GM23338 (cell line): ENCODE measurements around the gene USP32. TPM values are rescaled to one million over a fixed set of nuclear protein-coding genes. Genes with fewer than 3 reads are reported as not detected.
A peak's percentile ranks its signal among the peaks of the same experiment; 100 is the strongest.

Source experiments
- ATAC-seq: fragments of 200-7000 bp; cut with Tn5 transposase; 3 replicates; pipeline ENCODE4 v1.9.1; 2020
- DNase-seq: peaks from one replicate; pipeline ENCODE4 v3.0.0-alpha.2; 2015; ENCODE audit warnings: low spot score
- H2AFZ ChIP-seq: fragments of 200-600 bp; sonication (generic); 2 replicates; pipeline ENCODE4 v1.8.0; 2016; ENCODE audit warnings: antibody characterized with exemption, mild to moderate bottlenecking, moderate library complexity
- H3F3A ChIP-seq: fragments of 200-600 bp; sonication (generic); replicated peaks from 2 replicates; pipeline ENCODE4 v1.8.0; 2017; ENCODE audit warnings: antibody characterized with exemption, mixed run types, low read depth
- H3K27ac ChIP-seq: fragments of 200-600 bp; sonication (generic); 2 replicates; pipeline ENCODE4 v1.6.1; 2016; ENCODE audit warnings: low read depth
- H3K27me3 ChIP-seq: fragments of 200-600 bp; sonication (generic); 2 replicates; pipeline ENCODE4 v1.8.0; 2016; ENCODE audit warnings: mild to moderate bottlenecking, mixed run types, moderate library complexity; ENCODE audit not compliant: insufficient read depth
- H3K36me3 ChIP-seq: fragments of 200-600 bp; sonication (generic); 2 replicates; pipeline ENCODE4 v1.8.0; 2016; ENCODE audit warnings: mild to moderate bottlenecking; ENCODE audit not compliant: insufficient read depth
- H3K4me1 ChIP-seq: fragments of 200-600 bp; sonication (generic); 2 replicates; pipeline ENCODE4 v1.8.0; 2016; ENCODE audit warnings: mild to moderate bottlenecking, moderate library complexity; ENCODE audit not compliant: insufficient read depth
- H3K4me2 ChIP-seq: fragments of 200-600 bp; sonication (generic); 2 replicates; pipeline ENCODE4 v1.7.1; 2017; ENCODE audit warnings: mixed run types
- H3K4me3 ChIP-seq: fragments of 200-600 bp; sonication (generic); 2 replicates; pipeline ENCODE4 v1.6.1; 2016; ENCODE audit warnings: mixed run types
- H3K79me2 ChIP-seq: fragments of 200-600 bp; sonication (generic); replicated peaks from 2 replicates; pipeline ENCODE4 v1.8.0; 2017; ENCODE audit warnings: mild to moderate bottlenecking; ENCODE audit not compliant: insufficient read depth
- H3K9me2 ChIP-seq: fragments of 200-600 bp; sonication (generic); 2 replicates; pipeline ENCODE4 v1.8.0; 2017; ENCODE audit not compliant: insufficient read depth
- H4K20me1 ChIP-seq: fragments of 200-600 bp; sonication (generic); replicated peaks from 2 replicates; pipeline ENCODE4 v1.8.0; 2017; ENCODE audit warnings: mild to moderate bottlenecking; ENCODE audit not compliant: insufficient read depth
- H3K27ac Mint-ChIP-seq: 2 replicates; pipeline ENCODE4 v1.8.0; 2020; ENCODE audit warnings: inconsistent platforms, mild to moderate bottlenecking, moderate library complexity, mixed read lengths
- H3K27me3 Mint-ChIP-seq: 3 replicates; pipeline ENCODE4 v1.8.0; 2022; ENCODE audit warnings: low read depth, mild to moderate bottlenecking, moderate library complexity, mixed read lengths, inconsistent platforms; ENCODE audit not compliant: insufficient read depth, poor library complexity
- H3K36me3 Mint-ChIP-seq: 3 replicates; pipeline ENCODE4 v1.8.0; 2021; ENCODE audit warnings: low read depth, mild to moderate bottlenecking, inconsistent platforms, moderate library complexity, mixed read lengths
- H3K4me1 Mint-ChIP-seq: 3 replicates; pipeline ENCODE4 v1.8.0; 2020; ENCODE audit warnings: mild to moderate bottlenecking, inconsistent platforms, mixed read lengths
- H3K4me3 Mint-ChIP-seq: 3 replicates; pipeline ENCODE4 v1.8.0; 2021; ENCODE audit warnings: moderate library complexity, mild to moderate bottlenecking, inconsistent platforms, mixed read lengths
- H3K9me3 Mint-ChIP-seq: 3 replicates; pipeline ENCODE4 v1.8.0; 2020; ENCODE audit warnings: moderate library complexity, mild to moderate bottlenecking, inconsistent platforms, mixed read lengths
- EZH2 ChIP-seq: fragments of 200-600 bp; sonication (generic); IDR thresholded peaks from one replicate; pipeline ENCODE4 v1.8.0; 2017; ENCODE audit warnings: antibody characterized with exemption, mild to moderate bottlenecking, low read depth; ENCODE audit not compliant: unreplicated experiment
- JUNB ChIP-seq: IDR thresholded peaks from one replicate; pipeline ENCODE4 v1.6.1; 2016; ENCODE audit warnings: antibody characterized with exemption; ENCODE audit not compliant: unreplicated experiment
- NANOG ChIP-seq: IDR thresholded peaks from 2 replicates; pipeline ENCODE4 v1.6.1; 2016; ENCODE audit warnings: antibody characterized with exemption, borderline replicate concordance
- POLR2AphosphoS5 ChIP-seq: IDR thresholded peaks from 2 replicates; pipeline ENCODE4 v1.6.1; 2016; ENCODE audit warnings: antibody characterized with exemption, low read depth
- STAT1 ChIP-seq: IDR thresholded peaks from one replicate; pipeline ENCODE4 v1.6.1; 2016; ENCODE audit warnings: antibody characterized with exemption; ENCODE audit not compliant: unreplicated experiment
- ZNF331 ChIP-seq: fragments of 250-450 bp; sonication (Bioruptor Pico); IDR thresholded peaks from 2 replicates; pipeline ENCODE4 v1.5.0; 2020; ENCODE audit warnings: low read depth, mild to moderate bottlenecking, moderate library complexity
- polyA plus RNA-seq: library from polyadenylated mRNA; unstranded; fragments of >200 nt; fragmentation: Nextera tagmentation; extraction: Ambion mirVana; gene quantifications from 2 replicates; pipeline ENCODE4 v1.2.1, GENCODE V29; 2016
- total RNA-seq: library from RNA; depleted of rRNA; stranded (reverse); fragments of >200 nt; shearing (Covaris generic); gene quantifications from 2 replicates; pipeline ENCODE4 v1.2.3, GENCODE V29; 2014
- TF ChIP-seq, protein P1 (sequence below): IDR thresholded peaks from one replicate; pipeline ENCODE4 v1.6.1; 2018; ENCODE audit warnings: antibody characterized with exemption; ENCODE audit not compliant: unreplicated experiment
- TF ChIP-seq, protein P2 (sequence below), 2 experiments: fragments of 200-600 bp in 1 of 2; sonication (generic) in 1 of 2; conservative IDR thresholded peaks; 2 replicates each; pipeline versions ENCODE4 v1.5.1 to v1.6.1; 2016 to 2017; ENCODE audit warnings: antibody characterized with exemption in 2 of 2, low read depth in 2 of 2, mild to moderate bottlenecking in 2 of 2, moderate library complexity in 1 of 2
- TF ChIP-seq, protein P3 (sequence below): fragments of 250-450 bp; sonication (Bioruptor Pico); IDR thresholded peaks from 2 replicates; pipeline ENCODE4 v1.5.0; 2020; ENCODE audit warnings: mild to moderate bottlenecking, moderate library complexity

Gene USP32
- total and polyA plus RNA-seq, 2 experiments from 2014 or later = 43.6 to 129 TPM

DNA sequence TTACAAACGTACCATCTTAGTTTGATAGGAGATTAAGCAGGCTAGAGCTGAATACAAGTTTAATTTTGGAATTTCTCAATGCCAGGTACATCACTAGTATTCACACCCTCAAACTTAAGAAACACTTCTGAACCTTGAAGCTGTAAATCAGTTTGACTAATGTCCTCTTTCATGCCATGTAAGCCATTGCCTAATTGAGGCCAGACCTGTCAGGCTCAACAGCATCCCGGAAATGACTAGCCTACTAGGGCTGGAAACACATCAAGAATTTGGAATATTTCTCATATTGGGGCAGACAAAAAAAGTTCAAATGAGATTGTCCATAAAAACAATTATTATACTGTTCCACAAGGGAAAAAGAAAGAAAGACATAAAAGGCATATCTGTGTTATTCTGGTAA, 1.7 kb downstream of the USP32 start:
- peak overlapping the region; percentile 77 for H3K27ac Mint-ChIP-seq
- H3K36me3 ChIP-seq = no peaks in the 10 kb centered on the region
- H4K20me1 ChIP-seq = no peaks in the 10 kb centered on the region; the same call in 1 of the 2 replicates
- peaks cover 61% of the 10 kb centered on the region for H3K4me1 Mint-ChIP-seq
- no peak overlapping the region for H3K27ac ChIP-seq
- TF ChIP-seq, protein P1, sequence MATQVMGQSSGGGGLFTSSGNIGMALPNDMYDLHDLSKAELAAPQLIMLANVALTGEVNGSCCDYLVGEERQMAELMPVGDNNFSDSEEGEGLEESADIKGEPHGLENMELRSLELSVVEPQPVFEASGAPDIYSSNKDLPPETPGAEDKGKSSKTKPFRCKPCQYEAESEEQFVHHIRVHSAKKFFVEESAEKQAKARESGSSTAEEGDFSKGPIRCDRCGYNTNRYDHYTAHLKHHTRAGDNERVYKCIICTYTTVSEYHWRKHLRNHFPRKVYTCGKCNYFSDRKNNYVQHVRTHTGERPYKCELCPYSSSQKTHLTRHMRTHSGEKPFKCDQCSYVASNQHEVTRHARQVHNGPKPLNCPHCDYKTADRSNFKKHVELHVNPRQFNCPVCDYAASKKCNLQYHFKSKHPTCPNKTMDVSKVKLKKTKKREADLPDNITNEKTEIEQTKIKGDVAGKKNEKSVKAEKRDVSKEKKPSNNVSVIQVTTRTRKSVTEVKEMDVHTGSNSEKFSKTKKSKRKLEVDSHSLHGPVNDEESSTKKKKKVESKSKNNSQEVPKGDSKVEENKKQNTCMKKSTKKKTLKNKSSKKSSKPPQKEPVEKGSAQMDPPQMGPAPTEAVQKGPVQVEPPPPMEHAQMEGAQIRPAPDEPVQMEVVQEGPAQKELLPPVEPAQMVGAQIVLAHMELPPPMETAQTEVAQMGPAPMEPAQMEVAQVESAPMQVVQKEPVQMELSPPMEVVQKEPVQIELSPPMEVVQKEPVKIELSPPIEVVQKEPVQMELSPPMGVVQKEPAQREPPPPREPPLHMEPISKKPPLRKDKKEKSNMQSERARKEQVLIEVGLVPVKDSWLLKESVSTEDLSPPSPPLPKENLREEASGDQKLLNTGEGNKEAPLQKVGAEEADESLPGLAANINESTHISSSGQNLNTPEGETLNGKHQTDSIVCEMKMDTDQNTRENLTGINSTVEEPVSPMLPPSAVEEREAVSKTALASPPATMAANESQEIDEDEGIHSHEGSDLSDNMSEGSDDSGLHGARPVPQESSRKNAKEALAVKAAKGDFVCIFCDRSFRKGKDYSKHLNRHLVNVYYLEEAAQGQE = no peak
- TF ChIP-seq STAT1 (no peak), EZH2 (no peak)
- ATAC-seq = no peak
- peaks cover 9% of the 10 kb centered on the region; the same call in 1 of the 2 replicates for H3F3A ChIP-seq
- peaks cover 9% of the 10 kb centered on the region for H3K27me3 Mint-ChIP-seq
- H2AFZ ChIP-seq = no peak overlapping the region
- H3K79me2 ChIP-seq = peaks cover 64% of the 10 kb centered on the region
- peaks cover 60% of the 10 kb centered on the region for H3K4me1 ChIP-seq
- no peak for DNase-seq
- no peaks in the 10 kb centered on the region for H3K9me2 ChIP-seq
- peaks cover 6% of the 10 kb centered on the region; the same call in 1 of the 3 replicates for H3K36me3 Mint-ChIP-seq
- H3K27me3 ChIP-seq = no peaks in the 10 kb centered on the region
- peak overlapping the region; percentile 93 for H3K4me3 ChIP-seq
- peak overlapping the region; percentile 95 for H3K4me3 Mint-ChIP-seq
- H3K9me3 Mint-ChIP-seq = no peaks in the 10 kb centered on the region; the same call in 2 of the 3 replicates
- H3K4me2 ChIP-seq = peak overlapping the region; percentile 85

DNA sequence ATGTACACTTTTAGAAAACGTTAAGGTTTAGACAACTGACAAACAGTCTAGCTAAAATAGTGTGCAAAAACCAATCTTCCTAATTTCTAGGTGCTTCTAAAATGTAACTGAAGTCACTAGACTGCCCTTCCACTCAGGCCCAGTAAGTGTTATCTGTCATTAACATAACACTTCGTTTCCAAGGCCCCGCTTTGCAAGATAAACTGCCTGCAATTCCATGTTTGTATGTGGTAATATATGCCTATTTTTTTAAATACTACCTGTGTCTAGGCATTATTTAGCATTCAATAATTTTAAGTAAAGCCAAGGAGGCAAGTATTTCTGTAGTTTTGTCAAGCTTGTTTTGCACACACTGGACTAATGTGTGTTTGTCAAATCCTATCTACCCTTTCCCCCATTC, 3.2 kb downstream of the USP32 start:
- ATAC-seq (no peak), DNase-seq (peak; percentile 41)
- Mint-ChIP-seq H3K27ac (peak overlapping the region; percentile 92), H3K4me3 (peak overlapping the region; percentile 64), H3K27me3 (peaks cover 11% of the 10 kb centered on the region), H3K36me3 (peaks cover 6% of the 10 kb centered on the region; the same call in 1 of the 3 replicates), H3K4me1 (peaks cover 70% of the 10 kb centered on the region), H3K9me3 (no peaks in the 10 kb centered on the region; the same call in 2 of the 3 replicates)
- Histone ChIP-seq H3K4me3 (peak overlapping the region; percentile 93), H3K4me2 (peak overlapping the region; percentile 85), H3K79me2 (peaks cover 74% of the 10 kb centered on the region), H3K36me3 (no peaks in the 10 kb centered on the region), H3K27ac (peak overlapping the region; percentile 94), H3K9me2 (no peaks in the 10 kb centered on the region), H2AFZ (no peak overlapping the region), H3F3A (peaks cover 12% of the 10 kb centered on the region; the same call in 1 of the 2 replicates), H3K4me1 (peaks cover 72% of the 10 kb centered on the region), H4K20me1 (no peaks in the 10 kb centered on the region; the same call in 1 of the 2 replicates), H3K27me3 (no peaks in the 10 kb centered on the region)
- TF ChIP-seq, protein P2, sequence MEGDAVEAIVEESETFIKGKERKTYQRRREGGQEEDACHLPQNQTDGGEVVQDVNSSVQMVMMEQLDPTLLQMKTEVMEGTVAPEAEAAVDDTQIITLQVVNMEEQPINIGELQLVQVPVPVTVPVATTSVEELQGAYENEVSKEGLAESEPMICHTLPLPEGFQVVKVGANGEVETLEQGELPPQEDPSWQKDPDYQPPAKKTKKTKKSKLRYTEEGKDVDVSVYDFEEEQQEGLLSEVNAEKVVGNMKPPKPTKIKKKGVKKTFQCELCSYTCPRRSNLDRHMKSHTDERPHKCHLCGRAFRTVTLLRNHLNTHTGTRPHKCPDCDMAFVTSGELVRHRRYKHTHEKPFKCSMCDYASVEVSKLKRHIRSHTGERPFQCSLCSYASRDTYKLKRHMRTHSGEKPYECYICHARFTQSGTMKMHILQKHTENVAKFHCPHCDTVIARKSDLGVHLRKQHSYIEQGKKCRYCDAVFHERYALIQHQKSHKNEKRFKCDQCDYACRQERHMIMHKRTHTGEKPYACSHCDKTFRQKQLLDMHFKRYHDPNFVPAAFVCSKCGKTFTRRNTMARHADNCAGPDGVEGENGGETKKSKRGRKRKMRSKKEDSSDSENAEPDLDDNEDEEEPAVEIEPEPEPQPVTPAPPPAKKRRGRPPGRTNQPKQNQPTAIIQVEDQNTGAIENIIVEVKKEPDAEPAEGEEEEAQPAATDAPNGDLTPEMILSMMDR (conservative IDR thresholded peaks at IDR 0.05; ENCODE audit: low read depth in 2 of 2) = no peak
- TF ChIP-seq, protein P3, sequence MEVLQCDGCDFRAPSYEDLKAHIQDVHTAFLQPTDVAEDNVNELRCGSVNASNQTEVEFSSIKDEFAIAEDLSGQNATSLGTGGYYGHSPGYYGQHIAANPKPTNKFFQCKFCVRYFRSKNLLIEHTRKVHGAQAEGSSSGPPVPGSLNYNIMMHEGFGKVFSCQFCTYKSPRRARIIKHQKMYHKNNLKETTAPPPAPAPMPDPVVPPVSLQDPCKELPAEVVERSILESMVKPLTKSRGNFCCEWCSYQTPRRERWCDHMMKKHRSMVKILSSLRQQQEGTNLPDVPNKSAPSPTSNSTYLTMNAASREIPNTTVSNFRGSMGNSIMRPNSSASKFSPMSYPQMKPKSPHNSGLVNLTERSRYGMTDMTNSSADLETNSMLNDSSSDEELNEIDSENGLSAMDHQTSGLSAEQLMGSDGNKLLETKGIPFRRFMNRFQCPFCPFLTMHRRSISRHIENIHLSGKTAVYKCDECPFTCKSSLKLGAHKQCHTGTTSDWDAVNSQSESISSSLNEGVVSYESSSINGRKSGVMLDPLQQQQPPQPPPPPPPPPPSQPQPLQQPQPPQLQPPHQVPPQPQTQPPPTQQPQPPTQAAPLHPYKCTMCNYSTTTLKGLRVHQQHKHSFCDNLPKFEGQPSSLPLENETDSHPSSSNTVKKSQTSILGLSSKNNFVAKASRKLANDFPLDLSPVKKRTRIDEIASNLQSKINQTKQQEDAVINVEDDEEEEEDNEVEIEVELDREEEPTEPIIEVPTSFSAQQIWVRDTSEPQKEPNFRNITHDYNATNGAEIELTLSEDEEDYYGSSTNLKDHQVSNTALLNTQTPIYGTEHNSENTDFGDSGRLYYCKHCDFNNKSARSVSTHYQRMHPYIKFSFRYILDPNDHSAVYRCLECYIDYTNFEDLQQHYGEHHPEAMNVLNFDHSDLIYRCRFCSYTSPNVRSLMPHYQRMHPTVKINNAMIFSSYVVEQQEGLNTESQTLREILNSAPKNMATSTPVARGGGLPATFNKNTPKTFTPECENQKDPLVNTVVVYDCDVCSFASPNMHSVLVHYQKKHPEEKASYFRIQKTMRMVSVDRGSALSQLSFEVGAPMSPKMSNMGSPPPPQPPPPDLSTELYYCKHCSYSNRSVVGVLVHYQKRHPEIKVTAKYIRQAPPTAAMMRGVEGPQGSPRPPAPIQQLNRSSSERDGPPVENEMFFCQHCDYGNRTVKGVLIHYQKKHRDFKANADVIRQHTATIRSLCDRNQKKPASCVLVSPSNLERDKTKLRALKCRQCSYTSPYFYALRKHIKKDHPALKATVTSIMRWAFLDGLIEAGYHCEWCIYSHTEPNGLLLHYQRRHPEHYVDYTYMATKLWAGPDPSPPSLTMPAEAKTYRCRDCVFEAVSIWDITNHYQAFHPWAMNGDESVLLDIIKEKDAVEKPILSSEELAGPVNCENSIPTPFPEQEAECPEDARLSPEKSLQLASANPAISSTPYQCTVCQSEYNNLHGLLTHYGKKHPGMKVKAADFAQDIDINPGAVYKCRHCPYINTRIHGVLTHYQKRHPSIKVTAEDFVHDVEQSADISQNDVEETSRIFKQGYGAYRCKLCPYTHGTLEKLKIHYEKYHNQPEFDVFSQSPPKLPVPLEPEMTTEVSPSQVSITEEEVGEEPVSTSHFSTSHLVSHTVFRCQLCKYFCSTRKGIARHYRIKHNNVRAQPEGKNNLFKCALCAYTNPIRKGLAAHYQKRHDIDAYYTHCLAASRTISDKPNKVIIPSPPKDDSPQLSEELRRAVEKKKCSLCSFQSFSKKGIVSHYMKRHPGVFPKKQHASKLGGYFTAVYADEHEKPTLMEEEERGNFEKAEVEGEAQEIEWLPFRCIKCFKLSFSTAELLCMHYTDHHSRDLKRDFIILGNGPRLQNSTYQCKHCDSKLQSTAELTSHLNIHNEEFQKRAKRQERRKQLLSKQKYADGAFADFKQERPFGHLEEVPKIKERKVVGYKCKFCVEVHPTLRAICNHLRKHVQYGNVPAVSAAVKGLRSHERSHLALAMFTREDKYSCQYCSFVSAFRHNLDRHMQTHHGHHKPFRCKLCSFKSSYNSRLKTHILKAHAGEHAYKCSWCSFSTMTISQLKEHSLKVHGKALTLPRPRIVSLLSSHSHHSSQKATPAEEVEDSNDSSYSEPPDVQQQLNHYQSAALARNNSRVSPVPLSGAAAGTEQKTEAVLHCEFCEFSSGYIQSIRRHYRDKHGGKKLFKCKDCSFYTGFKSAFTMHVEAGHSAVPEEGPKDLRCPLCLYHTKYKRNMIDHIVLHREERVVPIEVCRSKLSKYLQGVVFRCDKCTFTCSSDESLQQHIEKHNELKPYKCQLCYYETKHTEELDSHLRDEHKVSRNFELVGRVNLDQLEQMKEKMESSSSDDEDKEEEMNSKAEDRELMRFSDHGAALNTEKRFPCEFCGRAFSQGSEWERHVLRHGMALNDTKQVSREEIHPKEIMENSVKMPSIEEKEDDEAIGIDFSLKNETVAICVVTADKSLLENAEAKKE = no peak
- TF ChIP-seq STAT1 (no peak), JUNB (no peak), POLR2AphosphoS5 (no peak), NANOG (peak; percentile 39; the same call in 1 of the 2 replicates), ZNF331 (CRISPR knock-in tag) (no peak), EZH2 (no peak)
